ENCODE results near the gene C20orf141. TPM values are rescaled to one million over a fixed set of nuclear protein-coding genes. Genes with fewer than 3 reads are reported as not detected.

The C20orf141 gene
- total RNA-seq, 4 donors from 2014 or later: not detected

DNA sequence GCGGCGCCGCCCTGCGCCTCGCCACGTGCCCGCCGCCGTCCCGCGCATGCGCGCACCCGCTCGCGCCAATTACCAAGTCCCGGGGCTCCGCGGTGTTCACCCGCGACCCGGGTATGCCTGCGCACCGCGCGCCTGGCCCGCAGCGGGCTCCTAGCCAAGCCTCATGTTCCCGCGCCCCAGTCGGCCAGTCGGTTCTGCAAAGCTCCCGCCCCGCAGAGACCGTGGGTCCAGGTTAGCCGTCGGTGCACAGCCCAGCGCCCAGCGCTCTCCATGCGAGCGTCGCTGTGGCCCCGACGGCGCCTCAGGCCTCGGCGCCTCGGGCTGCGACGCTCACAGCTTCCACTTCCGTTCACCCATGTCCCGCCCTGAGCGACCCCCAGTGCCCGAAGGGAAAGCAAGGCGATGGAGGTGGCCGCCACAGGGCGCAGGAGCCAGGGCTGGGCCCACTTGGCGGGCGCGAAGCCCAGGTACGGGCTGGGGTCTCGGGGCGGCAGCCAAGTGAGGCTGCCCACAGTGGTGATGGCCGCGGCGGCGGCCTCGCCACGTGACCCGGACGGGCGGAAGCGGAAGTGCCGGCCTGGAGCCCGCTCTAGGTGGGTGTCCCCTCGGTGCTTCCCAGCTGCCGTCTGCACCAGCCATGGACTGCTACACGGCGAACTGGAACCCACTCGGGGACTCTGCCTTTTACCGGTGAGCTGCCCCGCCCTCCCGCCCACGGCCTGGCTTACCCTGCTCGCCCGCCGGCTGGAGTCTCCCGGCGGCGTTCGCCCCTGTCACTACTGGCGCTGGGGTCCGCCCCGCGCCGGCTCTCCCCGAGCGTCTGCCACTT, 25.6 kb downstream of the C20orf141 start, which contains the start of the genes PCED1A and VPS16:
Gene PCED1A (minus strand): TSS at position 518 of the 829 bp plus-strand sequence. CDS start 743 bp downstream, outside the sequence.
Gene VPS16 (plus strand): TSS at position 608 of the 829 bp plus-strand sequence. CDS start 30 bp downstream, at position 638.
- H3K27me3 ChIP-seq: no peaks in the 10 kb centered on the region
- H3K4me1 ChIP-seq: peaks cover 8 to 19% (median 17%) of the 10 kb centered on the region in 4 donors
- H3K9me3 ChIP-seq: no peaks in the 10 kb centered on the region
- peak within 1 kb of the TSS; percentile 89 to 94 (median 93) for H3K27ac ChIP-seq
- H3K36me3 ChIP-seq: no peaks in the 10 kb centered on the region
- intact Hi-C loops (cut with DNase I; ENCODE audit: low total_unique reads): no loop called here
- TF ChIP-seq CTCF (IDR thresholded peaks at IDR 0.05) (no peak), POLR2A (IDR thresholded peaks at IDR 0.05) (peak; percentile 72), POLR2AphosphoS5 (IDR thresholded peaks at IDR 0.05) (peak; percentile 65 to 89 (median 84)), EP300 (IDR thresholded peaks at IDR 0.05; ENCODE audit: low read depth) (no peak)
- peak; percentile 88 for DNase-seq
- in situ Hi-C loops (cut with MboI; ENCODE audit: low pct_ligation_motif_present in 1 of 4, low pct_unique_long_range_greater_than_20kb in 1 of 4, low sequenced_read_pairs in 3 of 4): no loop called here
- 12% methylated on average over 51 of the region's 98 CpGs; no CpG with 5 or more reads in 1 of the 2 donors for WGBS, 2 donors (ENCODE audit: low coverage in 1 of 2)
- H3K4me3 ChIP-seq: peak within 1 kb of the TSS; percentile 74 to 96 (median 91)

DNA sequence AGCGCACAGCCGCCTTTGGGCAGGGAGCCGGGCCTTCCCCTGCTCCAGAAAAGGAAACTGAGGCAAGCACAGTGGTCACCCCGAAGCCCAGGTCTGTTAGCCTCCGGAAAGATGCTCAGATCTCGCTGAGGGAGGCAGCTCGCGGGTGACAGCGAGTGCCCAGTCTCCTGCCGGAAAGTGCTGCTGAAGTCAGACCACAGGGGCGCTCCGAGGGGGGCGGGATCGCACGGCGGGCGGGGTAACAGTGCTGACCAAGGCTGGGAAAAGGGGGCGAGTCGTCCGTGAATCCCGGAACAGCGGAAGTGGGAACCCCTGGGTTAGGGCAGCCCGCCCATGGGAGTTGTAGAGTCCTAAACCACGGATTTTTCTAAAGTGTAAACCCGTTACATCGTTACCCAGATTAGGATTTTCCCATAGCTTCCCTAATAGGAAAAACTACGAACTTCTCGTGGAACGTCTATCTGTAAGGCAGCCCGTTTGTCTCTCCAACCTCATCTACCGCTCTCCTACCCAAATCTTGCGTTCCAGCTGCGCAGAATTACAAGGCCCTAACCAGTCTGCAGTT, 26.3 kb downstream of the C20orf141 start:
- H3K4me1 ChIP-seq: peaks cover 8 to 19% (median 17%) of the 10 kb centered on the region in 4 donors
- TF ChIP-seq POLR2A (IDR thresholded peaks at IDR 0.05) (no peak), CTCF (IDR thresholded peaks at IDR 0.05) (no peak), EP300 (IDR thresholded peaks at IDR 0.05; ENCODE audit: low read depth) (no peak), POLR2AphosphoS5 (IDR thresholded peaks at IDR 0.05) (no peak)
- no peaks in the 10 kb centered on the region for H3K9me3 ChIP-seq
- H3K27me3 ChIP-seq: no peaks in the 10 kb centered on the region
- peak; percentile 53 for DNase-seq
- peak overlapping the region; percentile 89 to 94 (median 93) for H3K27ac ChIP-seq
- 8 to 24% methylated on average over 7 to 31 of the region's 33 CpGs for WGBS, 2 donors (ENCODE audit: low coverage in 1 of 2)
- no peaks in the 10 kb centered on the region for H3K36me3 ChIP-seq
- intact Hi-C loops (cut with DNase I; ENCODE audit: low total_unique reads) (no loop called here), in situ Hi-C loops (cut with MboI; ENCODE audit: low pct_ligation_motif_present in 1 of 4, low pct_unique_long_range_greater_than_20kb in 1 of 4, low sequenced_read_pairs in 3 of 4) (no loop called here)
- peak overlapping the region; percentile 74 to 96 (median 91) for H3K4me3 ChIP-seq

DNA sequence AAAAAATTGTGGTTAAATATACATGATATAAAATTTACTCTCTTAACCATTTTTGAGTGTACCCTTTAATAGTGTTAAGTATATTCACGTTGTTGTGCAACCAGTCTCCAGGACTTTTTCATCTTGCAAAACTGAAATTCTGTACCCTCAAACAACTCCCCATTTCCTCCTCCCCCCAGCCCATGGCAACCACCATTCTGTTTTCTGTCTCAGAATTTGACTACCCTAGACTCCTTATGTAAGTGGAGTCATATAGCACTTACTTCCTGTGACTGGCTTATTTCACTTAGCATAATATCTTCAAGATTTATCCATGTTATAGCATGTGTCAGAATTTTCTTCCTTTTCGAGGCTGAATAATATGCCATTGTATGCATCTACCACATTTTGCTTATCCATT, 30.8 kb downstream of the C20orf141 start:
- Histone ChIP-seq H3K9me3 (no peaks in the 10 kb centered on the region), H3K36me3 (no peaks in the 10 kb centered on the region), H3K27ac (no peak overlapping the region), H3K4me1 (peaks cover 8 to 11% (median 10%) of the 10 kb centered on the region in 4 donors), H3K4me3 (no peak overlapping the region), H3K27me3 (no peaks in the 10 kb centered on the region)
- no peak for TF ChIP-seq EP300 (IDR thresholded peaks at IDR 0.05; ENCODE audit: low read depth)
- TF ChIP-seq CTCF (IDR thresholded peaks at IDR 0.05): no peak
- no peak for TF ChIP-seq POLR2A (IDR thresholded peaks at IDR 0.05)
- TF ChIP-seq POLR2AphosphoS5 (IDR thresholded peaks at IDR 0.05): no peak
- no peak for DNase-seq
- in situ Hi-C loops (cut with MboI; ENCODE audit: low pct_ligation_motif_present in 1 of 4, low pct_unique_long_range_greater_than_20kb in 1 of 4, low sequenced_read_pairs in 3 of 4): no loop called here
- WGBS, 2 donors (ENCODE audit: low coverage in 1 of 2): 33 to 79% methylated on average over 1 to 2 of the region's 2 CpGs
- intact Hi-C loops (cut with DNase I; ENCODE audit: low total_unique reads): no loop called here

DNA sequence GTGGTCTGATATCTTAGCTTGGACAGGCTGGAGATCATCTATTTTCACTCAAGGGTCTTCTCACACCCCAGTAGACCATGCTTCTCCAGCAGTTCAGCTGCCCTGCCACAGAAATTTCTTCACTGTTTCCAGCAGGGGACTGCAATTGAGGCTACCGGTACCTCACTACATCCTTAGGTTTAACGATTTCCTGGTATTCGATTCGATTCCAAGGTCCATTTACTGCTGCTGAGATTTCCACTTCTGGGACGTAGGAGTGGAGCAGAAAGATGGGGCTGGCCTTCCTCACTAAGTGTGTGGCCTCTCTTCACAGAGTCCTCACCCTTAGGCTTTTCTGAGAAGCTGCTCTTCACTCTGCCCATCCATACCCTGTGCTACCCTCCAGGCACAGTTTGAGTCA, 31.9 kb downstream of the C20orf141 start:
- no peak for DNase-seq
- in situ Hi-C loops (cut with MboI; ENCODE audit: low pct_ligation_motif_present in 1 of 4, low pct_unique_long_range_greater_than_20kb in 1 of 4, low sequenced_read_pairs in 3 of 4): no loop called here

More for the DNA sequence above, 31.9 kb downstream of the C20orf141 start:
- Histone ChIP-seq H3K9me3 (no peaks in the 10 kb centered on the region), H3K4me1 (peaks cover under 1 to 5% (median 3%) of the 10 kb centered on the region in 4 donors), H3K27me3 (no peaks in the 10 kb centered on the region), H3K27ac (no peak overlapping the region), H3K36me3 (no peaks in the 10 kb centered on the region), H3K4me3 (no peak overlapping the region)
- 64 to 66% methylated on average over 4 to 5 of the region's 5 CpGs for WGBS, 2 donors (ENCODE audit: low coverage in 1 of 2)
- intact Hi-C loops (cut with DNase I; ENCODE audit: low total_unique reads): no loop called here
- TF ChIP-seq EP300 (IDR thresholded peaks at IDR 0.05; ENCODE audit: low read depth) (no peak), POLR2A (IDR thresholded peaks at IDR 0.05) (no peak)
